HG02623 (cell line): ENCODE data around the gene TTLL6.

Experiments
- ATAC-seq: cut with Tn5 transposase; IDR thresholded peaks from one replicate; pipeline ENCODE4 v1.9.1; 2021; ENCODE audit warnings: moderate library complexity; ENCODE audit not compliant: unreplicated experiment

Gene TTLL6

GRCh38 chr17:48738803-48739526 lies 78.1 kb downstream of the TTLL6 start:
- ATAC-seq = no peak

GRCh38 chr17:48738424-48738802 lies 78.6 kb downstream of the TTLL6 start:
- no peak for ATAC-seq

GRCh38 chr17:48737330-48738043 lies 79.5 kb downstream of the TTLL6 start:
- no peak for ATAC-seq

GRCh38 chr17:48735062-48735351 lies 82.0 kb downstream of the TTLL6 start:
- ATAC-seq = no peak

- no peak for ATAC-seq
Observed at GRCh38 chr17:48734333-48735061, 82.5 kb downstream of the TTLL6 start.

- ATAC-seq = no peak
Observed at GRCh38 chr17:48733632-48734328, 83.2 kb downstream of the TTLL6 start.

- ATAC-seq = no peak
Observed at GRCh38 chr17:48732688-48733629, 84.1 kb downstream of the TTLL6 start.

GRCh38 chr17:48731355-48731754 lies 85.7 kb downstream of the TTLL6 start:
- ATAC-seq = no peak

- ATAC-seq = no peak
Observed at GRCh38 chr17:48730240-48730550, 86.8 kb downstream of the TTLL6 start.

- no peak for ATAC-seq
Observed at GRCh38 chr17:48729335-48730239, 87.4 kb downstream of the TTLL6 start.

GRCh38 chr17:48728232-48729231 lies 88.5 kb downstream of the TTLL6 start, which contains the start of gene HOXB13:
Gene HOXB13 (minus strand): TSS chr17:48728750. CDS start chr17:48728593, 157 bp downstream.
- no peak for ATAC-seq

GRCh38 chr17:48727415-48728175 lies 89.4 kb downstream of the TTLL6 start:
- no peak for ATAC-seq

GRCh38 chr17:48726916-48727286 lies 90.1 kb downstream of the TTLL6 start:
- ATAC-seq = no peak

- ATAC-seq = no peak
Observed at GRCh38 chr17:48726114-48726915, 90.7 kb downstream of the TTLL6 start.

- ATAC-seq = no peak
Observed at GRCh38 chr17:48725288-48726064, 91.6 kb downstream of the TTLL6 start.

- no peak for ATAC-seq
Observed at GRCh38 chr17:48725004-48725287, 92.1 kb downstream of the TTLL6 start.
